Calu3 (cell line): ENCODE measurements around the gene GUCD1. TPM values are rescaled to one million over a fixed set of nuclear protein-coding genes. Genes with fewer than 3 reads are reported as not detected.

Experiments
- BruUV-seq: library from RNA; stranded (reverse); fragments of 400-500 nt; replicated peaks from 2 replicates; lab custom pipeline; 2021; lab: Mats Ljungman, UMichigan
- CTCF ChIA-PET: fragments of 300-600 bp; sonication (Branson Sonifier 250); formaldehyde crosslinking; loops from one replicate; lab custom pipeline; 2022; ENCODE audit warnings: antibody characterized with exemption; lab: Charles Lee
- DNase-seq: peaks from one replicate; pipeline ENCODE4 v3.0.0; 2022
- H3K27ac Mint-ChIP-seq: one replicate; pipeline ENCODE4 v1.8.0; 2022; ENCODE audit warnings: mixed read lengths; ENCODE audit not compliant: unreplicated experiment
- H3K27me3 Mint-ChIP-seq: one replicate; pipeline ENCODE4 v1.8.0; 2022; ENCODE audit warnings: mixed read lengths; ENCODE audit not compliant: unreplicated experiment
- H3K36me3 Mint-ChIP-seq: one replicate; pipeline ENCODE4 v1.8.0; 2022; ENCODE audit warnings: mild to moderate bottlenecking, moderate library complexity, mixed read lengths; ENCODE audit not compliant: insufficient read depth, unreplicated experiment
- H3K4me1 Mint-ChIP-seq: one replicate; pipeline ENCODE4 v1.8.0; 2022; ENCODE audit warnings: mild to moderate bottlenecking, low read depth, mixed read lengths; ENCODE audit not compliant: unreplicated experiment
- H3K4me3 Mint-ChIP-seq: one replicate; pipeline ENCODE4 v1.8.0; 2022; ENCODE audit warnings: mild to moderate bottlenecking, low read depth, moderate library complexity, mixed read lengths; ENCODE audit not compliant: unreplicated experiment
- H3K9me3 Mint-ChIP-seq: one replicate; pipeline ENCODE4 v1.8.0; 2022; ENCODE audit warnings: low read depth, mixed read lengths; ENCODE audit not compliant: unreplicated experiment
- CTCF ChIP-seq: fragments of 200-600 bp; IDR thresholded peaks from one replicate; pipeline ENCODE4 v1.8.0; 2022; ENCODE audit warnings: antibody characterized with exemption; ENCODE audit not compliant: unreplicated experiment
- intact Hi-C: fragments of 100-400 bp; cut with micrococcal nuclease; formaldehyde crosslinking; loops from one replicate; pipeline ENCODE4 v1.10.0; 2022; ENCODE audit not compliant: unreplicated experiment
- total RNA-seq: library from RNA; stranded (reverse); gene quantifications from 2 replicates; pipeline ENCODE4 v1.2.3, GENCODE V29; 2022

The GUCD1 gene
- total RNA-seq, 1 experiment from 2014 or later, result 130 TPM

GRCh38 chr22:24496234-24496633, 58.7 kb downstream of the GUCD1 start:
- BruUV-seq, result no TSS peak
- Mint-ChIP-seq H3K27me3 (peaks cover 56% of the 10 kb centered on the region), H3K9me3 (no peaks in the 10 kb centered on the region), H3K4me3 (no peak overlapping the region), H3K27ac (no peak overlapping the region), H3K36me3 (no peaks in the 10 kb centered on the region), H3K4me1 (peaks cover 7% of the 10 kb centered on the region)
- TF ChIP-seq CTCF, result no peak
- intact Hi-C loops, result no loop called here
- DNase-seq, result no peak
- CTCF ChIA-PET, result no interaction called here

- Mint-ChIP-seq H3K4me1 (peaks cover 7% of the 10 kb centered on the region), H3K27ac (no peak overlapping the region), H3K36me3 (no peaks in the 10 kb centered on the region), H3K9me3 (no peaks in the 10 kb centered on the region), H3K4me3 (no peak overlapping the region), H3K27me3 (peaks cover 47% of the 10 kb centered on the region)
- CTCF ChIA-PET, result no interaction called here
- DNase-seq, result no peak
- no TSS peak for BruUV-seq
- TF ChIP-seq CTCF, result no peak
- intact Hi-C loops, result no loop called here
Observed at GRCh38 chr22:24495365-24495675, 59.6 kb downstream of the GUCD1 start.

- Mint-ChIP-seq H3K36me3 (no peaks in the 10 kb centered on the region), H3K27ac (no peak within 1 kb of the TSS), H3K4me1 (peaks cover 7% of the 10 kb centered on the region), H3K27me3 (peaks cover 42% of the 10 kb centered on the region), H3K4me3 (no peak within 1 kb of the TSS), H3K9me3 (no peaks in the 10 kb centered on the region)
- no peak for DNase-seq
- BruUV-seq, result no TSS peak
- CTCF ChIA-PET, result no interaction called here
- intact Hi-C loops, result no loop called here
- TF ChIP-seq CTCF, result no peak
Observed at GRCh38 chr22:24494528-24495364, 60.2 kb downstream of the GUCD1 start, which contains the start of gene UPB1. TSS of gene UPB1 (plus strand) at chr22:24495332. CDS start at chr22:24495404, 72 bp downstream.

- no peaks in the 10 kb centered on the region for H3K9me3 Mint-ChIP-seq
- no peaks in the 10 kb centered on the region for H3K36me3 Mint-ChIP-seq
- CTCF ChIA-PET, result no interaction called here
- intact Hi-C loops, result no loop called here
- peaks cover 41% of the 10 kb centered on the region for H3K27me3 Mint-ChIP-seq
- no peak overlapping the region for H3K4me3 Mint-ChIP-seq
- TF ChIP-seq CTCF, result no peak
- no TSS peak for BruUV-seq
- no peak overlapping the region for H3K27ac Mint-ChIP-seq
- DNase-seq, result no peak
- peaks cover 7% of the 10 kb centered on the region for H3K4me1 Mint-ChIP-seq
Observed at GRCh38 chr22:24494167-24494527, 60.8 kb downstream of the GUCD1 start.
